K562 (cell line): ENCODE results near the gene BCAS3. TPM values are rescaled to one million over a fixed set of nuclear protein-coding genes. Genes with fewer than 3 reads are reported as not detected.

ENCODE experiments used
- ATAC-seq: fragments of 200-7000 bp; cut with Tn5 transposase; 3 replicates; pipeline ENCODE4 v1.9.1; 2020; ENCODE audit warnings: moderate library complexity
- BruUV-seq: library from RNA; stranded (reverse); fragments of 400-500 nt; replicated peaks from 2 replicates; lab custom pipeline; 2021; lab: Mats Ljungman, UMichigan
- CTCF ChIA-PET: fragments of 300-600 bp; formaldehyde crosslinking; extraction: SDS; loops from one replicate; lab custom pipeline; 2021; ENCODE audit warnings: low intra/inter-chr PET ratio; lab: Yijun Ruan, JAX
- POLR2A ChIA-PET: fragments of 300-600, 350-650 bp; sonication (Branson Sonifier 250); formaldehyde crosslinking; extraction: SDS; loops from one replicate; lab custom pipeline; 2021; ENCODE audit warnings: antibody characterized with exemption, inconsistent platforms; lab: Yijun Ruan, JAX
- DNase-seq, 4 experiments: peaks; one replicate each; pipeline versions ENCODE4 v3.0.0 to v3.0.0-alpha.2; 2011 to 2018; ENCODE audit warnings: low spot score in 3 of 4, mixed read lengths in 3 of 4; ENCODE audit errors: extremely low read depth in 1 of 4
- FAIRE-seq: peaks from 2 replicates; lab custom pipeline; 2011; peaks lifted over from hg19 to GRCh38; lab: Jason Lieb, UNC
- H2AFZ ChIP-seq: 2 replicates; pipeline ENCODE4 v1.6.0; 2011; ENCODE audit warnings: low read depth, low read length, control low read depth, inconsistent platforms
- H3K27ac ChIP-seq: fragments of 200-600 bp; 3 replicates; pipeline ENCODE4 v1.8.0; 2011; ENCODE audit warnings: low read depth, mild to moderate bottlenecking, control low read depth, inconsistent platforms, low read length, moderate library complexity, mixed read lengths; ENCODE audit errors: extremely low read depth
- H3K27me3 ChIP-seq, 2 experiments: fragments of 300-600 bp in 1 of 2; 2 replicates in 1 of 2; 3 replicates in 1 of 2; pipeline versions ENCODE4 v1.6.0 to v1.8.0; 2011; ENCODE audit warnings: inconsistent platforms in 2 of 2, low read length in 2 of 2, mild to moderate bottlenecking in 1 of 2, mixed read lengths in 1 of 2, moderate library complexity in 1 of 2; ENCODE audit not compliant: control insufficient read depth in 2 of 2, insufficient read depth in 2 of 2
- H3K36me3 ChIP-seq: fragments of 300-600 bp; 3 replicates; pipeline ENCODE4 v1.8.0; 2011; ENCODE audit warnings: mild to moderate bottlenecking, low read length, inconsistent platforms; ENCODE audit not compliant: control insufficient read depth, insufficient read depth
- H3K4me1 ChIP-seq, 2 experiments: fragments of 200-600 bp in 1 of 2; replicated peaks in 1 of 2; 2 replicates in 1 of 2; 3 replicates in 1 of 2; pipeline versions ENCODE4 v1.5.1 to v1.8.0; 2011; ENCODE audit warnings: inconsistent platforms in 2 of 2, low read length in 2 of 2, mild to moderate bottlenecking in 1 of 2, mixed read lengths in 1 of 2, moderate library complexity in 1 of 2; ENCODE audit not compliant: control insufficient read depth in 2 of 2, insufficient read depth in 2 of 2
- H3K4me2 ChIP-seq: 2 replicates; pipeline ENCODE4 v1.6.1; 2011; ENCODE audit warnings: low read length, control low read depth, inconsistent platforms, mixed read lengths; ENCODE audit not compliant: insufficient read depth
- H3K4me3 ChIP-seq: fragments of 200-600 bp; sonication (generic), shearing (Covaris generic); 2 replicates; pipeline ENCODE4 v1.5.1; 2016; ENCODE audit warnings: control low read depth, inconsistent platforms
- H3K79me2 ChIP-seq: fragments of 200-600 bp; 3 replicates; pipeline ENCODE4 v1.8.0; 2011; ENCODE audit warnings: low read length, inconsistent platforms; ENCODE audit not compliant: control insufficient read depth, insufficient read depth
- H3K9ac ChIP-seq, 2 experiments: 2 replicates each; pipeline versions ENCODE4 v1.6.0 to v1.6.1; 2011; ENCODE audit warnings: low read depth in 2 of 2, low read length in 2 of 2, control low read depth in 1 of 2, inconsistent platforms in 1 of 2, mild to moderate bottlenecking in 1 of 2, mixed read lengths in 1 of 2; ENCODE audit not compliant: insufficient read depth in 1 of 2
- H3K9me1 ChIP-seq: one replicate; pipeline ENCODE4 v1.6.0; 2011; ENCODE audit warnings: inconsistent platforms, mild to moderate bottlenecking, low read length, moderate library complexity; ENCODE audit not compliant: control insufficient read depth, insufficient read depth
- H3K9me3 ChIP-seq: replicated peaks from 2 replicates; pipeline ENCODE4 v1.5.1; 2011; ENCODE audit warnings: low read depth, low read length, inconsistent platforms; ENCODE audit not compliant: control insufficient read depth, insufficient read depth
- H4K20me1 ChIP-seq: replicated peaks from 2 replicates; pipeline ENCODE4 v1.6.1; 2011; ENCODE audit warnings: low read length, inconsistent platforms, mixed read lengths; ENCODE audit not compliant: control insufficient read depth, insufficient read depth
- CEBPG ChIP-seq, 3 experiments: fragments of 200-800 bp in 1 of 3; sonication (Bioruptor generic) in 1 of 3; sonication (generic) in 1 of 3; formaldehyde crosslinking in 1 of 3; IDR thresholded peaks in 2 of 3; conservative IDR thresholded peaks in 1 of 3; 2 replicates each; pipeline versions ENCODE4 v1.6.1 to v1.8.0; 2016 to 2022; ENCODE audit warnings: missing compliant biosample characterization in 2 of 3, missing genetic modification characterization in 2 of 3, mild to moderate bottlenecking in 1 of 3, missing genetic modification reagents in 1 of 3
- NCOR1 ChIP-seq: fragments of 450-650 bp; IDR thresholded peaks from 2 replicates; pipeline ENCODE4 v1.6.1; 2016; ENCODE audit warnings: mild to moderate bottlenecking, moderate library complexity
- RAD21 ChIP-seq, 2 experiments: fragments of 250-450 bp in 1 of 2; fragments of 450-650 bp in 1 of 2; sonication (Bioruptor Pico) in 1 of 2; formaldehyde crosslinking in 1 of 2; IDR thresholded peaks in 1 of 2; conservative IDR thresholded peaks in 1 of 2; 2 replicates each; pipeline versions ENCODE4 v1.4.0 to v1.8.0; 2020 to 2022; ENCODE audit warnings: mild to moderate bottlenecking in 2 of 2, moderate library complexity in 1 of 2
- RBM14 ChIP-seq: fragments of 200-400 bp; formaldehyde crosslinking; IDR thresholded peaks from 2 replicates; pipeline ENCODE4 v1.6.1; 2018; ENCODE audit warnings: low read depth, mild to moderate bottlenecking, low read length, moderate library complexity, borderline replicate concordance; ENCODE audit not compliant: insufficient read depth
- ZNF121 ChIP-seq: sonication (generic); formaldehyde crosslinking; conservative IDR thresholded peaks from 2 replicates; pipeline ENCODE4 v1.8.0; 2022; ENCODE audit warnings: missing genetic modification reagents
- ZNF174 ChIP-seq: fragments of 250-450 bp; sonication (Bioruptor Pico); IDR thresholded peaks from 2 replicates; pipeline ENCODE4 v1.4.0; 2020; ENCODE audit warnings: mild to moderate bottlenecking
- ZNF311 ChIP-seq: fragments of 250-450 bp; sonication (Bioruptor Pico); IDR thresholded peaks from 2 replicates; pipeline ENCODE4 v1.4.0; 2020; ENCODE audit warnings: mild to moderate bottlenecking, moderate library complexity
- WGBS: fragments of 100-300 bp; shearing (Covaris generic); methylation state at CpG from one replicate; pipeline ENCODE4 v1.1.6; 2016; ENCODE audit warnings: low coverage, mixed read lengths; ENCODE audit not compliant: insufficient coverage; ENCODE audit errors: missing lambda C conversion rate; 5-methylcytosine and 5-hydroxymethylcytosine counted together
- in situ Hi-C: fragments of 300-500 bp; cut with MboI; formaldehyde crosslinking; loops from 4 replicates; pipeline ENCODE4 v1.15.0; 2018; ENCODE audit warnings: inconsistent platforms, mixed read lengths
- intact Hi-C: fragments of 100-400 bp; cut with micrococcal nuclease; formaldehyde crosslinking; loops from 2 replicates; pipeline ENCODE4 v1.14.2; 2022
- polyA plus RNA-seq, 8 experiments: library from polyadenylated mRNA; depleted of rRNA in 4 of 8; stranded (reverse) in 5 of 8; unstranded in 3 of 8; fragments of >200 nt; fragmentation: Nextera tagmentation in 2 of 8; fragmentation: Illumina TruSeq in 1 of 8; extraction: Ambion mirVana in 2 of 8; extraction: Trizol in 1 of 8; gene quantifications; 2 replicates each; pipeline versions ENCODE4 v1.2.1 to v1.2.3, GENCODE V29; 2011 to 2014; ENCODE audit warnings: inconsistent platforms in 1 of 8, missing spikeins in 1 of 8
- total RNA-seq, 7 experiments: library from RNA; depleted of rRNA in 6 of 7; stranded (reverse); fragments of >200 nt in 6 of 7; fragmentation: Illumina TruSeq in 2 of 7; extraction: Trizol in 2 of 7; gene quantifications; 2 replicates each; pipeline versions ENCODE4 v1.2.1 to v1.2.3, GENCODE V29; 2011 to 2021; ENCODE audit warnings: low replicate concordance in 1 of 7
- TF ChIP-seq, protein P1 (sequence below), 3 experiments: fragments of 200-800 bp in 1 of 3; fragments of 250-450 bp in 1 of 3; fragments of 450-650 bp in 1 of 3; sonication (Bioruptor Pico) in 1 of 3; sonication (Bioruptor generic) in 1 of 3; formaldehyde crosslinking in 1 of 3; IDR thresholded peaks; 2 replicates each; pipeline versions ENCODE4 v1.6.1 to v1.8.0; 2016 to 2022; ENCODE audit warnings: mild to moderate bottlenecking in 2 of 3, missing genetic modification characterization in 2 of 3, missing compliant biosample characterization in 1 of 3, moderate library complexity in 1 of 3
- TF ChIP-seq, protein P2 (sequence below): fragments of 450-650 bp; IDR thresholded peaks from 2 replicates; pipeline ENCODE4 v1.6.1; 2016; ENCODE audit warnings: mild to moderate bottlenecking
- TF ChIP-seq, protein P3 (sequence below), 3 experiments: IDR thresholded peaks in 2 of 3; conservative IDR thresholded peaks in 1 of 3; 2 replicates each; pipeline ENCODE4 v1.5.1; 2011 to 2012; ENCODE audit warnings: low read length in 3 of 3, mild to moderate bottlenecking in 3 of 3, control low read depth in 2 of 3, improper control_type of control experiment in 1 of 3, inconsistent platforms in 1 of 3, low read depth in 1 of 3, mixed read lengths in 1 of 3, moderate library complexity in 1 of 3; ENCODE audit not compliant: insufficient read depth in 2 of 3

The BCAS3 gene
- total and polyA plus RNA-seq, 9 of the 15 experiments (the other 6 are each of a cell fraction or from before 2014, with no cell fraction given): 1.9 to 5.5 (median 3.5) TPM

DNA sequence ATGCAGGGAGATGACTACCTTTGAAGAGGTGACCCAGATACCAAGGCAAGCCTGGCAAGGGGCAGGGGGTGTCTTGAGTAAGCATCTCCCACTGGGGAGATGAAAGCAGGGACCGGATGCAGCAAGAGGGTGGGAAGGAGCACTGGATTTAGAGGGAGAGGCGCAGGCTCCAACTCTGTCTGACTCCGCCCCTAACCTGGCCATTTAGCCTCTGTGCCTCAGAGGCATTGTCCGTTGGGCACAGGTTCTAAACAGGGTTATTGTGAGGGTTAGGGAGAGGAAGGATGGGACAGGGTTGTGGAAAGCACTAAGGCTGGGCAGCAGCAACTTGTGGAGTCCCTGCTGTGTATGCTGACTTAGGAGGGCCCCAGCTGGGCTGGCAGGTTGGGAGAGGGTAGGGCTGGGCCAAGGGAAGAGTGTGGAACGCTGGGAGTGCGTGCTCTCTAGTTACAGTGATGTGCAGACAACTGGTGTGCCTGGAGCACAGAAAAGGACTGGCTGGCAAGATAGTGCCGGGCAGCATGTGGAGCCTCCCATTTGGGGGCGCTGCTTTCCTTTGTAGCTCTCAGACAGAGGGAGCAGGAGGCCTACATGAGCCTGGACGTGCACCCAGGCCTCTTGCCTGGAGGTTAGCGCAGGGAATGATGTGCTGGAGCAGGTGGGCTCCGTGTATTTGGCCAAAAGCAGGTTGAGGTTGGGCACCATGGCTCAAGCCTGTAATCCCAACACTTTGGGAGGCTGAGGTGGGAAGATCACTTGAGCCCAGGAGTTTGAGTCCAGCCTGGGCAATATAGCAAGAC is 748.2 kb downstream of the BCAS3 start:
- H4K20me1 ChIP-seq: no peaks in the 10 kb centered on the region
- DNase-seq (peak in 2 of 4 experiments; percentile 1 to 24), FAIRE-seq (no peak), ATAC-seq (peak; percentile 71)
- ChIA-PET POLR2A (interaction anchor here (0.6 to 0.9 kb wide), 3 partner anchors 18 to 730 kb away, joined by 3 to 4 read pairs (median 3); no protein-coding TSS in a partner anchor), CTCF (no interaction called here)
- no peak overlapping the region for H3K4me3 ChIP-seq
- no peaks in the 10 kb centered on the region for H3K9me1 ChIP-seq
- WGBS: under 1% methylated on average over 11 of the region's 11 CpGs
- BruUV-seq: no TSS peak
- intact Hi-C loops (no loop called here), in situ Hi-C loops (loop anchor here (10.0 to 25.0 kb wide), 2 partner anchors 419 to 686 kb away; no protein-coding TSS in a partner anchor)
- peaks cover 4 to 14% of the 10 kb centered on the region in 2 experiments; a peak in 3 of 5 replicates for H3K27me3 ChIP-seq
- H2AFZ ChIP-seq: no peak overlapping the region
- H3K4me2 ChIP-seq: no peak overlapping the region
- H3K9me3 ChIP-seq: no peaks in the 10 kb centered on the region
- H3K4me1 ChIP-seq: no peaks in the 10 kb centered on the region
- no peak overlapping the region for H3K27ac ChIP-seq
- no peaks in the 10 kb centered on the region for H3K79me2 ChIP-seq
- no peaks in the 10 kb centered on the region for H3K36me3 ChIP-seq
- H3K9ac ChIP-seq: no peak overlapping the region
- TF ChIP-seq ZNF311 (CRISPR knock-in tag): no peak
- no peak for TF ChIP-seq RBM14
- no peak for TF ChIP-seq NCOR1
- TF ChIP-seq, protein P1, sequence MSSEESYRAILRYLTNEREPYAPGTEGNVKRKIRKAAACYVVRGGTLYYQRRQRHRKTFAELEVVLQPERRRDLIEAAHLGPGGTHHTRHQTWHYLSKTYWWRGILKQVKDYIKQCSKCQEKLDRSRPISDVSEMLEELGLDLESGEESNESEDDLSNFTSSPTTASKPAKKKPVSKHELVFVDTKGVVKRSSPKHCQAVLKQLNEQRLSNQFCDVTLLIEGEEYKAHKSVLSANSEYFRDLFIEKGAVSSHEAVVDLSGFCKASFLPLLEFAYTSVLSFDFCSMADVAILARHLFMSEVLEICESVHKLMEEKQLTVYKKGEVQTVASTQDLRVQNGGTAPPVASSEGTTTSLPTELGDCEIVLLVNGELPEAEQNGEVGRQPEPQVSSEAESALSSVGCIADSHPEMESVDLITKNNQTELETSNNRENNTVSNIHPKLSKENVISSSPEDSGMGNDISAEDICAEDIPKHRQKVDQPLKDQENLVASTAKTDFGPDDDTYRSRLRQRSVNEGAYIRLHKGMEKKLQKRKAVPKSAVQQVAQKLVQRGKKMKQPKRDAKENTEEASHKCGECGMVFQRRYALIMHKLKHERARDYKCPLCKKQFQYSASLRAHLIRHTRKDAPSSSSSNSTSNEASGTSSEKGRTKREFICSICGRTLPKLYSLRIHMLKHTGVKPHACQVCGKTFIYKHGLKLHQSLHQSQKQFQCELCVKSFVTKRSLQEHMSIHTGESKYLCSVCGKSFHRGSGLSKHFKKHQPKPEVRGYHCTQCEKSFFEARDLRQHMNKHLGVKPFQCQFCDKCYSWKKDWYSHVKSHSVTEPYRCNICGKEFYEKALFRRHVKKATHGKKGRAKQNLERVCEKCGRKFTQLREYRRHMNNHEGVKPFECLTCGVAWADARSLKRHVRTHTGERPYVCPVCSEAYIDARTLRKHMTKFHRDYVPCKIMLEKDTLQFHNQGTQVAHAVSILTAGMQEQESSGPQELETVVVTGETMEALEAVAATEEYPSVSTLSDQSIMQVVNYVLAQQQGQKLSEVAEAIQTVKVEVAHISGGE (CRISPR knock-in tag; IDR thresholded peaks at IDR 0.05): peak in 1 of 3 experiments; percentile 65; a peak in 2 of 6 replicates
- TF ChIP-seq, protein P2, sequence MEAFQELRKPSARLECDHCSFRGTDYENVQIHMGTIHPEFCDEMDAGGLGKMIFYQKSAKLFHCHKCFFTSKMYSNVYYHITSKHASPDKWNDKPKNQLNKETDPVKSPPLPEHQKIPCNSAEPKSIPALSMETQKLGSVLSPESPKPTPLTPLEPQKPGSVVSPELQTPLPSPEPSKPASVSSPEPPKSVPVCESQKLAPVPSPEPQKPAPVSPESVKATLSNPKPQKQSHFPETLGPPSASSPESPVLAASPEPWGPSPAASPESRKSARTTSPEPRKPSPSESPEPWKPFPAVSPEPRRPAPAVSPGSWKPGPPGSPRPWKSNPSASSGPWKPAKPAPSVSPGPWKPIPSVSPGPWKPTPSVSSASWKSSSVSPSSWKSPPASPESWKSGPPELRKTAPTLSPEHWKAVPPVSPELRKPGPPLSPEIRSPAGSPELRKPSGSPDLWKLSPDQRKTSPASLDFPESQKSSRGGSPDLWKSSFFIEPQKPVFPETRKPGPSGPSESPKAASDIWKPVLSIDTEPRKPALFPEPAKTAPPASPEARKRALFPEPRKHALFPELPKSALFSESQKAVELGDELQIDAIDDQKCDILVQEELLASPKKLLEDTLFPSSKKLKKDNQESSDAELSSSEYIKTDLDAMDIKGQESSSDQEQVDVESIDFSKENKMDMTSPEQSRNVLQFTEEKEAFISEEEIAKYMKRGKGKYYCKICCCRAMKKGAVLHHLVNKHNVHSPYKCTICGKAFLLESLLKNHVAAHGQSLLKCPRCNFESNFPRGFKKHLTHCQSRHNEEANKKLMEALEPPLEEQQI: no peak
- TF ChIP-seq ZNF174 (CRISPR knock-in tag): no peak
- peak; percentile 34 for TF ChIP-seq ZNF121
- peak in 1 of 2 experiments; percentile 50; a peak in 2 of 4 replicates for TF ChIP-seq RAD21 (CRISPR knock-in tag; conservative IDR thresholded peaks at IDR 0.05 in 1 of 2, IDR thresholded peaks at IDR 0.05 in 1 of 2)
- TF ChIP-seq CEBPG (CRISPR knock-in tag; IDR thresholded peaks at IDR 0.05): no peak
- TF ChIP-seq CEBPG (tag; conservative IDR thresholded peaks at IDR 0.05 in 1 of 2, IDR thresholded peaks at IDR 0.05 in 1 of 2): no peak
- TF ChIP-seq, protein P3, sequence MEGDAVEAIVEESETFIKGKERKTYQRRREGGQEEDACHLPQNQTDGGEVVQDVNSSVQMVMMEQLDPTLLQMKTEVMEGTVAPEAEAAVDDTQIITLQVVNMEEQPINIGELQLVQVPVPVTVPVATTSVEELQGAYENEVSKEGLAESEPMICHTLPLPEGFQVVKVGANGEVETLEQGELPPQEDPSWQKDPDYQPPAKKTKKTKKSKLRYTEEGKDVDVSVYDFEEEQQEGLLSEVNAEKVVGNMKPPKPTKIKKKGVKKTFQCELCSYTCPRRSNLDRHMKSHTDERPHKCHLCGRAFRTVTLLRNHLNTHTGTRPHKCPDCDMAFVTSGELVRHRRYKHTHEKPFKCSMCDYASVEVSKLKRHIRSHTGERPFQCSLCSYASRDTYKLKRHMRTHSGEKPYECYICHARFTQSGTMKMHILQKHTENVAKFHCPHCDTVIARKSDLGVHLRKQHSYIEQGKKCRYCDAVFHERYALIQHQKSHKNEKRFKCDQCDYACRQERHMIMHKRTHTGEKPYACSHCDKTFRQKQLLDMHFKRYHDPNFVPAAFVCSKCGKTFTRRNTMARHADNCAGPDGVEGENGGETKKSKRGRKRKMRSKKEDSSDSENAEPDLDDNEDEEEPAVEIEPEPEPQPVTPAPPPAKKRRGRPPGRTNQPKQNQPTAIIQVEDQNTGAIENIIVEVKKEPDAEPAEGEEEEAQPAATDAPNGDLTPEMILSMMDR (IDR thresholded peaks at IDR 0.05 in 2 of 3, conservative IDR thresholded peaks at IDR 0.05 in 1 of 3; ENCODE audit: insufficient read depth in 2 of 3, low read depth in 1 of 3, low read length in 3 of 3): peak; percentile 38 to 53 (median 47); a peak in 5 of 6 replicates
